Hematopoietic multipotent progenitor cell treated with erythropoietin and hydrocortisone succinate and interleukin-3 and kit ligand, for 15 days (in vitro differentiated cells): ENCODE results near the gene SLC35B2.

ENCODE experiments used
- DNase-seq: peaks from one replicate; pipeline ENCODE4 v3.0.0-alpha.2; 2015; ENCODE audit warnings: low spot score

SLC35B2 gene, protein sequence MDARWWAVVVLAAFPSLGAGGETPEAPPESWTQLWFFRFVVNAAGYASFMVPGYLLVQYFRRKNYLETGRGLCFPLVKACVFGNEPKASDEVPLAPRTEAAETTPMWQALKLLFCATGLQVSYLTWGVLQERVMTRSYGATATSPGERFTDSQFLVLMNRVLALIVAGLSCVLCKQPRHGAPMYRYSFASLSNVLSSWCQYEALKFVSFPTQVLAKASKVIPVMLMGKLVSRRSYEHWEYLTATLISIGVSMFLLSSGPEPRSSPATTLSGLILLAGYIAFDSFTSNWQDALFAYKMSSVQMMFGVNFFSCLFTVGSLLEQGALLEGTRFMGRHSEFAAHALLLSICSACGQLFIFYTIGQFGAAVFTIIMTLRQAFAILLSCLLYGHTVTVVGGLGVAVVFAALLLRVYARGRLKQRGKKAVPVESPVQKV

GRCh38 chr6:44257025-44257752 is at the start of gene SLC35B2:
TSS of gene SLC35B2 (minus strand) at chr6:44257528. CDS start at chr6:44257410, 118 bp downstream.
- DNase-seq: peak; percentile 61

- no peak for DNase-seq
Measured at GRCh38 chr6:44306710-44307109, 49.4 kb upstream of the SLC35B2 start.

DNA sequence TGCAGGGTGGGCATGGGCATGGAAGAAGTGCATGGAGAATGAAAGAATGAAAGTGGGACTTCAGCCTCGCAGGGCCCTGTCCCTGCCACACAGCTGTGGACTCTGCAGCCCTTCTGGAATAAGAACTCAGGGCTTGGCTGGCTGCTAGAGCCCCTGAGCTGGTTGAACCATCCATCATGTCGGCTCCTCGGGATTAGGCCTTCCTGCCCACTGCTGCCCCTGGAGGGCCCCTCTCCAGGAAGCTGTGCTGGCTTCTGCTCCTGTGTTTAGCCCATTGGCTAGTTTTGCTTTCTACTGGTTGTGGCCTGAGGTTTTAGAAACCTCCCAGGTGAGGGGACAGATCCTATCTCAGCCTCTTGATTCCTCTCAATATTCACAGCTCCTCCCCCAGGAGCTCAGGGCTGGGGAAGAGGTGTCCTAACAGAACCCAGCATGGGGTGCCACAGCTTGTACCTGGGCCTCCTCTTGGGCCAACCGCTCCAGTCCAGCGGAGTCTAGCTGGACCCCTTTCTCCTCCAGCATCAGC is 47.9 kb upstream of the SLC35B2 start:
- DNase-seq: no peak

- peak; percentile 54 for DNase-seq
Measured at GRCh38 chr6:44304282-44305199, 47.2 kb upstream of the SLC35B2 start.

- DNase-seq: no peak
Measured at GRCh38 chr6:44303842-44304241, 46.5 kb upstream of the SLC35B2 start.

- DNase-seq: no peak
Measured at GRCh38 chr6:44302856-44303255, 45.5 kb upstream of the SLC35B2 start.

GRCh38 chr6:44301782-44302564 is 44.6 kb upstream of the SLC35B2 start:
- no peak for DNase-seq

DNA sequence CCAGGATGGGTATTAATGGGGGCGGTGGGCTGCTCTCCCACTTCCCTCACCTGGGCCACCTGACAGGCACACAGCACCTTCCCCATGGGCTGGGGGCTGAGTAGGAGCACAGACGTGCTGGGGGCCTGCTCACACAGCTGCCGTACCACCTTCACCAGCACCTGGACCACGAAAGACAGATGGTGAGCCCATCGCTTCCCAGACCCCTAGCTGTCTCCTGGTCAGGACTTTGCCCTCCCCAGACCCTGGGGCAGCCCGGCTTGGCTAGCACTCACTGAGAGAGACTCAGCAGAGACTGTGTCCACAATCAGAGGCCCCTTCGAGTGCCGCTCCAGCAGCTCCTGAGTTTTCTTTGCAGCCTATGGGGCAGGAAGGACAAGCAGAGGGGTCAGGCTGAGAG is 43.8 kb upstream of the SLC35B2 start:
- no peak for DNase-seq

GRCh38 chr6:44300292-44300823 is 43.0 kb upstream of the SLC35B2 start:
- DNase-seq: no peak

DNA sequence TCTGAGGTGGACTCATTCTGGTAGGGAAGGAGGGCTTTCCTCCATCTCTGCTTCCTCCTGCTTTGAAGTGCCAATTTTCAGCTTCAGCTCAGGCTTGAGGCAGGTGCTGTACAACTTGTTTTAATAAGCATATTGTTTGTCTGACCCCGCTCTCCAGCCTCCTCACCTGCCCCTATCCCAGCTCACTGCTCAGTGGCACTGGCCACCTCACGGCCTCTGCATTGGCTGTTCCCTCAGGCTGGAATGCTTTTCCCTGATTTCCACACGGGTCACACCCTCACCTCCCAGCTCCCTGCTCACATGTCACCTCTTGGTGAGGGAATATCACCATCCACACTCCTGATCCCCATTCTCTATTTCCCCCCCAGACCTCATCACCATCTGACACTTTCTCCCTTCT is 41.5 kb upstream of the SLC35B2 start:
- no peak for DNase-seq

- DNase-seq: no peak
Measured at GRCh38 chr6:44298055-44298803, 40.9 kb upstream of the SLC35B2 start.

GRCh38 chr6:44297063-44298038 is 40.0 kb upstream of the SLC35B2 start:
- DNase-seq: no peak

DNA sequence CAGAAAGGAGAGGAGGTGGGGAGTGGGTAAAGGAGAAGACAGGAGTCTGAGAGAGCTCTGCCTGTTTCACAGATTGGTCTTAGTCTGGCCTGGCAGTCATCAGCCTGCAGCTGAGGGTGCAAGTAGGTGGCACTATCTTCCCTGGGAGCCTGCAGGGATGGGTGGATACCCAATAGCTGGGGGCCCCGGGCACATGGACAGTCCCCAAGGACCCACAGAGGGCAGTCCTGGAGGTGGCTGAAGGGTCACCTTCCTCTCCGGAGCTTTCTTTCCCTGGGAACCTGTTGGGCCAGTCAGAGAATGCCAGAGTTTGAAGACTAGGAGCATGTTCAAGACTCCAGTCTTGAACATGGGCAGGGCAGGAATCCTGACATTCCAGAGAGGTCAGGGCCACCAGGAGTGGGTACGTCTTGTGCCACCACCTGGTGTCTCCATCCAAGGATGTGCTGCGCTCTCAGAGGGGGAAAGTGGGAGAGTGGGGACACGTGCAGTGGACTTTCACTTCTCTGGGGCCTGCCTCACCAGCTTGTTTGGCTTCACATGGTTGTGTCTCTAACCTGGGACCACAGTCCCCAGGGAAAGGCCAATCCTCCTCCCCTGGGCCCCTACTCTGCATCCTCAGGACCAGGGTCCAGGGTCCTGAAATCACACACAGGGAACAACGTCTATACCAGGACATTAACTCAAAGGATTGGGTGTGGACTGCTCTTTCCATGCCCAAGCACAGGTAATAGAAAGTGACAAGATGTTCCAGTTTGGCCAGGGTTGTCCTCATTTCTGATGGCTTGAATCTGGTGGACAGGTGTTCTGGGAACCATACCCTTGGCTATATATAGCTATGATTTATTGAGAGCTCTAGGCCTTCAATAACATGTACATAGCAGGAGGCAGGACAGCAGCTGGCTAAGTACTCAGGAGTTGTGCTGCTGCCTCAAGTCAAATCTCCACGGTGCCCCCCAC is 37.8 kb upstream of the SLC35B2 start:
- DNase-seq: no peak

GRCh38 chr6:44292661-44293365 is 35.5 kb upstream of the SLC35B2 start:
- DNase-seq: no peak

- no peak for DNase-seq
Measured at GRCh38 chr6:44291841-44292240, 34.5 kb upstream of the SLC35B2 start.

GRCh38 chr6:44289726-44290260 is 32.5 kb upstream of the SLC35B2 start:
- DNase-seq: no peak

DNA sequence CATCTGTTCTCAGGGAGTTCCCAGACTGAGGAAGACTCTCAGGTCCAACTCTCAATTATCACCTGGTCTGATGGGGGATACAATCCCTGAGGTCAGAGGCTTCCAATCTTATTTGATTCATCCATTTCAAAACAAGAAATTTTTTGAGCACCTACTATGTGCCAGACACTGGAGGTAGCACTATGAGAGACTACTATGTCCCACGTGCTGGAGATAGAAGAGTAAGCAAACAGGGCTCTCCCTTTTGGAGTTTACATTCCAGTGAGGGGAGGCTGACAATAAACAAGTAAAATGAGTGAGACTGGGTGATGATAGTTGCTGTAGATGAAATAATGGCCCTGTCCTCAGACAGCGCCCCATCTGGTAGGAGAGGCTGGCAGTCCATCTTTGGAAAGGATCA is 29.4 kb upstream of the SLC35B2 start:
- no peak for DNase-seq
